ENCODE measurements around the gene TNFRSF25.

- TF ChIP-seq CTCF (IDR thresholded peaks at IDR 0.05; ENCODE audit: low read length) (no peak), EZH2 (IDR thresholded peaks at IDR 0.05; ENCODE audit: borderline replicate concordance, low read length) (no peak)
These were observed 44.5 kb upstream of the TNFRSF25 start for GRCh38 chr1:6510493-6510892.

All from OCI-LY1 (cell line).